GM18502 (cell line): ENCODE measurements around the gene ADAMTSL5.

Experiments used
- ATAC-seq: cut with Tn5 transposase; IDR thresholded peaks from one replicate; pipeline ENCODE4 v1.9.1; 2021; ENCODE audit warnings: mild to moderate bottlenecking; ENCODE audit not compliant: unreplicated experiment, poor library complexity

ADAMTSL5 gene

DNA sequence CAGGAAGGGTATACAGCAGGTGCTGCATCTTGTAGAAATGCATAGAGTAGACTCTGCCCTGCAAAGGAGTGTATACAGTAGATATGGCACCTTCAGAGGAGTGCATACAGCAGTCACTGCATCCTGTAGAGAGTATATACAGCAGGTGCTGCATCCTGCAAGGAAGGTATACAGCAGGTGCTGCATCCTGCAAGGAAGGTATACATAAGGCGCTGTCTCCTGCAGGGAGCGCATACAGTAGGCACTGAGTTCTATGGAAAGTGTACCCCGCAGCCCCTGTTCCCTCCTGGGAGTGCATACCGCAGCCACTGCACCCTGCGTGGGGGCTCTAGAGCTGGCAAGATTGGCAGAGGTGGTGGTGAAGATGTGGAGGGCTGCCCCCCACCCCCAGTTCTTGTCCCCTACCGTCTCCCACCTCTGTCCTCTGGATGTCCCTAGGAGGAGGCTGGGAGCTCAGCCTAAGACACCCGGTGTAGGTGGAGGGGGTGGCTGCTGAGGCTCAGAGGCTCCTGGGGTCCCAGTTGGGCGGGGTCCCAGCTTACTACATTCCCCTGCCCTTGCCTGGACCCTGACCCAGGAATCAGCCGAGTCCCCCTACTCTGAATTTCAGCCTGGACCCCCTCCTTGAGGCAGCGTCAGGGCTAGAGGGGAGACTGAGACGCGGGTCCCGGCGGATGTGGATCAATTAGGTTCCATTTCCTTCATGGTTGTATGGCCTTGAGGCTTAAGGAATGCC is 2.3 kb upstream of the ADAMTSL5 start:
- no peak for ATAC-seq

DNA sequence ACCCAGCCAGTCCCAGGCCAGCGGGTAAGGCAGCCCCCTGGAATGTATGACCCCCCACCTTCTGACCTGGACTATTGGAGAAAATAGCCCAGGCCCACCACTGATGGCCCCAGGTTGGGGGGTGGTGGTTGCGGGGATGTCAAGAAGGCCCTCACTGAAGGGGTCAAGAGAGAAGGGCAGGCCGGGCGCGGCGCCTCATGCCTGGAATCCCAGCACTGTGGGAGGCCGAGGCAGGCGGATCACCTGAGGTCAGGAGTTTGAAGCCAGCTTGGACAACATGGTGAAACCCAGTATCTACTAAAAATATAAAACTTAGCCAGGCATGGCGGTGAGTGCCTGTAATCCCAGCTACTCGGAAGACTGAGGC is 1.5 kb upstream of the ADAMTSL5 start:
- ATAC-seq: no peak

GRCh38 chr19:1513499-1514294 is 878 bp upstream of the ADAMTSL5 start:
- no peak for ATAC-seq

- ATAC-seq: no peak
Measured at GRCh38 chr19:1511318-1512317, 1.2 kb downstream of the ADAMTSL5 start.

DNA sequence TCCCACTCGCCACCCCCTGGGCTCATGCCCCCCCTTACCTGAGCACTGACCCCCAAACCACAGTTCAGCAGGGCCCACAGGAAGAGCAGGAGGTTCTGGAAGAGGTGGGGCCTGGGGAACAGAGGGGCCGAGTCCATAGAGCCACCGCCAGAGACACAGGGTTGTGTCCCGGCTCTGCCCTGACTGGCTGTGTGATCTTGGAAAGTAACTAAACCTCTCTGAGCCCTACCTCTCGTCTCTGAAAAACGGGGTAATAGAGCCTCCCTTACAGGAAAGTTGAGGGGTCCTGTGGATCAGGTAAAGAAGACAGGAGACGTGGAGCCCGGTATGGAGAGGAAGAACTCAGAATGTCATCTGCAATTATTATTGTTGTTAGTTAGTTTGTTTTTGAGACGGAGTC is 2.0 kb downstream of the ADAMTSL5 start:
- no peak for ATAC-seq

DNA sequence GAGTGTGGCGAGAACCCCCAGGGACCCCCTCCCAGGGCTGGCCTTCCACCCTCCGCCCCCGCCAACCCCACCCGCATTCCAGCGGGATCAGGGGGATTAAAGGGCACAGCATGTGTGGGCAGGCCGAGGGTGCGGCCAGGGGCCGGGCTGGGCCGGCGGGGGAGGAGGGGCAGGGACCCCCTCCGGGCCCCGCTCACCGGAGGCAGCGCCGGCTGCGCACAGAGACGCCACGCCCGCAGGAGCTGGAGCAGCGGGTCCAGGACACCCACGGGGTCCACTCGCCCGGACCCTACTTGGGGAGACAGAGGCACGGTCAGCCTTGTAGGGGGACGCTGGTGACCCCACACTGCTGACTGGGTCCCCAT is 2.4 kb downstream of the ADAMTSL5 start:
- ATAC-seq: no peak

DNA sequence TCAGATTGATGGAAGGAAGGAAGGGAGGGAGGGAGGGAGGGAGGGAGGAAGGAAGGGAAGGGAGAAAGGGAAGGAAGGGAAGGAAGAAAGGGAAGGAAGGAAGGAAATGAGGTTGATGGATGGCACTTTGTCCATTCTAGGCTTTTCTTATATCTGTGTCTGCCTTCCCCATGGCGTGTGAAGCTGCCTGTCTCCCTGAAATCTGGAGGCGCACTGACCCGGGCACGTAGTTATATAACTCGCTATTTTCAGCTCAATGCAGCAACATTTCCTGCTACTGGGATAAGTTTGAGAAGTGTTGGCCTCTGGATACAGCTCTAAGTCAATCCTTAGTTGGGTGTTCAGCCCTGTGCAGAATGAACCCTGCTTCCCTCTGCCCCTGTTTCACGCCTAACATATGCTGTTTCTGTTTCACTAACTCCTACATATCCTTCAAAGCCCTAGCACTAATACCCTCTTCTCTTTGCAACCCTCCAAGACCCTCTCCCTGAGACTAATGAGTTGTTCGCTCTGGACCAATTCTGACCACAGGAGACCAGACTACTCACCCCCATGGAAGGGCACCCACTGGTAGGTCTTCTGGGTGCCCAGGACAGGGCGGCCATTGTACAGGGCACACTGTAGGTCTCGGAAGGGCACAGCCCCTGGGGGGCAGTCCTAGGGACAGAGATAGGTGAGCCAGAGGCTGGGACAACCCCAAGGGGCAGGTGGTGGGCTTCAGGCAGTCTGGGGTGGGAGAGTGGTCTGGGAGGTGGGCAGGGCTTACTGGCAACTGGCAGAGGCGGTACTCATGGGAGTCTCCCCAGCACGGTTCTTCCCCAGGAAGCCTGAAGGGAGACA is 3.0 kb downstream of the ADAMTSL5 start:
- ATAC-seq: no peak

- no peak for ATAC-seq
Measured at GRCh38 chr19:1508507-1508856, 4.3 kb downstream of the ADAMTSL5 start.

- no peak for ATAC-seq
Measured at GRCh38 chr19:1507763-1508506, 4.9 kb downstream of the ADAMTSL5 start.

GRCh38 chr19:1507192-1507660 is 5.6 kb downstream of the ADAMTSL5 start:
- ATAC-seq: no peak

GRCh38 chr19:1505991-1506881 is 6.6 kb downstream of the ADAMTSL5 start:
- no peak for ATAC-seq

DNA sequence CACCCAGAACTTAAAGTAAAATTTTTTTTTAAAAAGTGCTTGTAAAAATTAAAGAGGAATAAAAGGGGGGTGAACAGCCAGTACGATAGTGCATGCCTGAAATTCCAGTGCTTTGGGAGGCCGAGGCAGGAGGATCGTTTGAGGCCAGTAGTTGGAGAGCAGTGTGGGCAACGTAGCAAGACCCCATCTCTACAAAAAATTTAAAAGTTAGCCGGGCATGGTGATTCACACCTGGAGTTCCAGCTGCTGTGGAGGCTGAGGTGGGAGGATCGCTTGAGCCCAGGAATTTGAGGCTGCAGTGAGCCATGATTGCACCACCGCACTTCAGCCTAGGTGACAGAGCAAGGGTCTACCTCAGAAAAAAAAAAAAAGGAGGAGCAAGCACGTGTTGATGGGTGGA is 7.8 kb downstream of the ADAMTSL5 start:
- ATAC-seq: no peak

DNA sequence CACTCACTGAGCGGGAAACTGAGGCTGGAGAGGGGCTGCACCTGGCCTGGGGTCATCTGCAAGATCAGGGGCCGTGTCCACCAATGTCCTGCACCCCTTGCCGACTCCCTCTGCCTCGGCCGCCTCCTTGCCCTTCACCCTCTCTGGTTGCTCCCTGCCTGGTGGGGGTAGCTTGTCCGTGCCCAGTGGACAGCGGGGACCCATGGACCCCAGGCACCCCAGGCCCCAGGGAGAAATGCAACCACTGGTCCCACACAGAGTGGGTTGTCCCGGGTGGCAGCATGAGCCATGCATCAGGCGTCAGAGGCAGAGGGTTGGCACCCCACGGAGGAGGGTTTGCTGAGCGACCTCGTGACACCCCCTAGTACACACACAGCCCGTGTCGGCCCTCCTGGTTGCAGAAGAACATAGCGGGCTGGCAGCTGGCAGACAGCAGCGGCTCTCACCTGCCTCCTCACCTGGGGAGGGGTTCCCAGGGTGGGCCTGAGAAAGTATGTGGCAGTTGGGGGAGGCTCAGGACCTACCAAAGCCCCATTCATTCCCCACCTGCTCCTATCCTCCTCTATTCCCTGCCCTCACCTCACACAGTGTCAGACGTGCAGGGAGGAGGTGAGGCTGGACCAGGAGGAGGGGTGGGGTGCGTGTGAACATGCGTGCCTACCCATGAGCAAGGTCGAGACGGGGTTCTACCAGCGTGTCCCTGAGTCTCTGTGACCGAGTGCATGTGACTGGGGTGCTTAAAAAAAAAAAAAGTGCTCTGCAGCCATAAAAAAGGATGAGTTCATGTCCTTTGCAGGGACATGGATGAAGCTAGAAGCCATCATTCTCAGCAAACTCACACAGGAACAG is 8.7 kb downstream of the ADAMTSL5 start:
- ATAC-seq: no peak

- ATAC-seq: no peak
Measured at GRCh38 chr19:1503089-1503924, 9.5 kb downstream of the ADAMTSL5 start.

- ATAC-seq: no peak
Measured at GRCh38 chr19:1502433-1503088, 10.3 kb downstream of the ADAMTSL5 start.

GRCh38 chr19:1501200-1501595 is 11.6 kb downstream of the ADAMTSL5 start:
- ATAC-seq: no peak
